ENCODE measurements around the gene SIL1.

GRCh38 chr5:138998521-138998920, 199.6 kb downstream of the SIL1 start:
- TF ChIP-seq CTCF (IDR thresholded peaks at IDR 0.05; ENCODE audit: extremely low read depth in 1 of 2, insufficient read depth in 1 of 2, low read depth in 1 of 2, low read length in 2 of 2) (no peak), POLR2A (IDR thresholded peaks at IDR 0.05; ENCODE audit: low read depth, low read length) (no peak), MAX (IDR thresholded peaks at IDR 0.05; ENCODE audit: insufficient read depth, insufficient read length) (no peak), POLR2AphosphoS5 (IDR thresholded peaks at IDR 0.05; ENCODE audit: insufficient read depth, low read depth, low read length) (no peak), FOS (IDR thresholded peaks at IDR 0.05; ENCODE audit: borderline replicate concordance, insufficient read depth, low read length) (no peak), GATA2 (IDR thresholded peaks at IDR 0.05; ENCODE audit: insufficient read depth, insufficient read length, low read depth, low read length) (no peak), EZH2 (IDR thresholded peaks at IDR 0.05; ENCODE audit: borderline replicate concordance, low read depth, low read length, severe bottlenecking) (no peak)
